Measurements from ENCODE around the gene SNAP91. TPM values are rescaled to one million over a fixed set of nuclear protein-coding genes. Genes with fewer than 3 reads are reported as not detected.

The SNAP91 gene
- total RNA-seq, 1 experiment from 2014 or later, result 0.70 TPM

- H3K27ac Mint-ChIP-seq, result no peak overlapping the region
- peak; percentile 27 for ATAC-seq
- ChIA-PET POLR2A (interaction anchor here (1.4 kb wide), 1 partner anchor 145 kb away, joined by 4 read pairs; the partner anchor contains the start of gene RIPPLY2), CTCF (interaction anchor here (1.0 to 1.7 kb wide), 5 partner anchors 76 to 145 kb away, joined by 3 to 13 read pairs (median 3); partner anchors contain the start of gene RIPPLY2)
- TF ChIP-seq JAZF1 (CRISPR knock-in tag; IDR thresholded peaks at IDR 0.05) (no peak), ZNF423 (CRISPR knock-in tag; IDR thresholded peaks at IDR 0.05) (no peak), ZNF232 (CRISPR knock-in tag; IDR thresholded peaks at IDR 0.05) (no peak), ZNF532 (CRISPR knock-in tag; IDR thresholded peaks at IDR 0.05; ENCODE audit: borderline replicate concordance) (no peak), ZNF396 (CRISPR knock-in tag; IDR thresholded peaks at IDR 0.05; ENCODE audit: borderline replicate concordance) (no peak), E2F4 (CRISPR knock-in tag; IDR thresholded peaks at IDR 0.05; ENCODE audit: borderline replicate concordance, low read depth) (no peak), GRHL2 (CRISPR knock-in tag; IDR thresholded peaks at IDR 0.05; ENCODE audit: insufficient replicate concordance, severe bottlenecking) (no peak), NFATC4 (CRISPR knock-in tag; IDR thresholded peaks at IDR 0.05) (no peak), TEAD4 (CRISPR knock-in tag; IDR thresholded peaks at IDR 0.05) (no peak)
- H3K27me3 Mint-ChIP-seq (ENCODE audit: low read depth), result peaks cover 63% of the 10 kb centered on the region
- H3K9me3 Mint-ChIP-seq, result peaks cover 8% of the 10 kb centered on the region; the same call in 1 of the 2 replicates
- peak overlapping the region; percentile 88 for H3K4me3 Mint-ChIP-seq
- DNase-seq (ENCODE audit: low spot score), result peak; percentile 50
- H3K36me3 Mint-ChIP-seq, result no peaks in the 10 kb centered on the region
- H3K4me1 Mint-ChIP-seq, result peaks cover 7% of the 10 kb centered on the region
Observed at GRCh38 chr6:83708546-83708969, 343 bp downstream of the SNAP91 start.

- Mint-ChIP-seq H3K4me1 (peaks cover 7% of the 10 kb centered on the region), H3K4me3 (peak overlapping the region; percentile 88), H3K36me3 (no peaks in the 10 kb centered on the region), H3K27me3 (ENCODE audit: low read depth) (peaks cover 63% of the 10 kb centered on the region), H3K27ac (no peak overlapping the region), H3K9me3 (peaks cover 8% of the 10 kb centered on the region; the same call in 1 of the 2 replicates)
- ChIA-PET CTCF (interaction anchor here (1.0 to 1.7 kb wide), 4 partner anchors 75 to 146 kb away, joined by 3 to 4 read pairs (median 3); partner anchors contain the start of gene RIPPLY2), POLR2A (interaction anchor here (1.4 kb wide), 1 partner anchor 145 kb away, joined by 4 read pairs; the partner anchor contains the start of gene RIPPLY2)
- DNase-seq (ENCODE audit: low spot score) (peak; percentile 49), ATAC-seq (peak; percentile 74)
- TF ChIP-seq ZNF423 (CRISPR knock-in tag; IDR thresholded peaks at IDR 0.05) (0 out of 2 replicates have a peak, but pooled peaks have one; percentile 19), E2F1 (CRISPR knock-in tag; IDR thresholded peaks at IDR 0.05) (no peak), MYBL2 (CRISPR knock-in tag; IDR thresholded peaks at IDR 0.05) (0 out of 2 replicates have a peak, but pooled peaks have one; percentile 13), ZNF396 (CRISPR knock-in tag; IDR thresholded peaks at IDR 0.05; ENCODE audit: borderline replicate concordance) (no peak), HMGXB4 (CRISPR knock-in tag; IDR thresholded peaks at IDR 0.05) (peak; percentile 28; the same call in 1 of the 2 replicates), ZNF416 (CRISPR knock-in tag; IDR thresholded peaks at IDR 0.05) (no peak), ETV6 (CRISPR knock-in tag; IDR thresholded peaks at IDR 0.05) (0 out of 2 replicates have a peak, but pooled peaks have one; percentile 15)
Observed at GRCh38 chr6:83707829-83708545, 914 bp downstream of the SNAP91 start.
